Transverse colon (tissue), 4 donors: Measurements from ENCODE around the gene BICDL1. TPM values are rescaled to one million over a fixed set of nuclear protein-coding genes. Genes with fewer than 3 reads are reported as not detected.

Experiments
- DNase-seq: peaks from one replicate; pipeline ENCODE4 v3.0.0-alpha.2; 2019
- H3K27ac ChIP-seq, 4 donors: fragments of 200-600 bp; sonication (generic); 2 replicates each; pipeline ENCODE4 v1.5.1; 2016 to 2018; ENCODE audit warnings: inconsistent platforms in 4 of 4
- H3K27me3 ChIP-seq: fragments of 200-600 bp; sonication (generic); 2 replicates; pipeline ENCODE4 v1.5.1; 2017; ENCODE audit warnings: inconsistent platforms
- H3K36me3 ChIP-seq, 4 donors: fragments of 200-600 bp; sonication (generic); 2 replicates each; pipeline ENCODE4 v1.5.1; 2017 to 2019; ENCODE audit warnings: inconsistent platforms in 4 of 4
- H3K4me1 ChIP-seq, 4 donors: fragments of 200-600 bp; sonication (generic); 2 replicates each; pipeline ENCODE4 v1.5.1; 2017 to 2020; ENCODE audit warnings: inconsistent platforms in 4 of 4
- H3K4me3 ChIP-seq, 4 donors: fragments of 200-600 bp; sonication (generic); 1 replicate in 1 of 4; 2 replicates in 3 of 4; pipeline versions ENCODE4 v1.5.1 to v1.6.1; 2017 to 2019; ENCODE audit warnings: inconsistent platforms in 4 of 4
- H3K9me3 ChIP-seq, 2 donors: fragments of 200-600 bp; sonication (generic); 2 replicates each; pipeline ENCODE4 v1.5.1; 2017 to 2019; ENCODE audit warnings: inconsistent platforms in 2 of 2
- CTCF ChIP-seq, 5 experiments: fragments of 200-600 bp in 3 of 5; fragments of 450-650 bp in 2 of 5; sonication (generic) in 3 of 5; IDR thresholded peaks; 1 replicate in 2 of 5; 2 replicates in 3 of 5; pipeline ENCODE4 v1.5.1; 2016 to 2017; ENCODE audit warnings: antibody characterized with exemption in 5 of 5, inconsistent platforms in 3 of 5, mild to moderate bottlenecking in 2 of 5, moderate library complexity in 1 of 5
- EP300 ChIP-seq: sonication (generic); formaldehyde crosslinking; IDR thresholded peaks from one replicate; pipeline ENCODE4 v1.6.1; 2017; ENCODE audit warnings: antibody characterized with exemption, low read depth
- POLR2A ChIP-seq: fragments of 450-650 bp; IDR thresholded peaks from one replicate; pipeline ENCODE4 v1.6.1; 2016; ENCODE audit warnings: antibody characterized with exemption, mild to moderate bottlenecking, moderate library complexity
- POLR2AphosphoS5 ChIP-seq, 3 donors: sonication (generic); formaldehyde crosslinking; IDR thresholded peaks; one replicate each; pipeline ENCODE4 v1.6.1; 2016; ENCODE audit warnings: antibody characterized with exemption in 3 of 3
- WGBS, 2 donors: methylation state at CpG; one replicate each; pipeline ENCODE4 v1.1.5; 2018; ENCODE audit warnings: low coverage in 1 of 2; 5-methylcytosine and 5-hydroxymethylcytosine counted together
- in situ Hi-C, 4 donors: fragments of 200-750 bp; cut with MboI; loops; one replicate each; pipeline versions ENCODE4 v1.15.0 to v1.15.1; 2017; ENCODE audit warnings: low sequenced_read_pairs in 3 of 4, low pct_ligation_motif_present in 1 of 4, low pct_unique_long_range_greater_than_20kb in 1 of 4
- intact Hi-C: fragments of 100-400 bp; cut with DNase I; formaldehyde crosslinking; loops from one replicate; pipeline ENCODE4 v1.15.1; 2023; ENCODE audit warnings: low total_unique reads
- total RNA-seq, 4 donors: library from RNA; depleted of rRNA; stranded (reverse); fragments of >200 nt; gene quantifications; one replicate each; pipeline ENCODE4 v1.1.0, GENCODE V29; 2016

Gene BICDL1
- total RNA-seq, 4 donors from 2014 or later: 3.2 to 19.5 (median 6.9) TPM

GRCh38 chr12:119994892-119995658 is 6.0 kb downstream of the BICDL1 start:
- Histone ChIP-seq H3K27ac (no peak overlapping the region), H3K9me3 (no peaks in the 10 kb centered on the region), H3K36me3 (no peaks in the 10 kb centered on the region), H3K4me1 (peaks cover 4 to 8% (median 6%) of the 10 kb centered on the region in 4 donors), H3K4me3 (no peak overlapping the region), H3K27me3 (peaks cover 9% of the 10 kb centered on the region)
- 38 to 58% methylated on average over 3 of the region's 3 CpGs for WGBS, 2 donors
- DNase-seq: no peak
- no peak for TF ChIP-seq POLR2AphosphoS5 (IDR thresholded peaks at IDR 0.05)
- intact Hi-C loops: no loop called here
- in situ Hi-C loops: no loop called here

GRCh38 chr12:119996417-119996816 is 7.4 kb downstream of the BICDL1 start:
- peaks cover 6% of the 10 kb centered on the region for H3K27me3 ChIP-seq
- no peaks in the 10 kb centered on the region for H3K9me3 ChIP-seq
- no peaks in the 10 kb centered on the region for H3K36me3 ChIP-seq
- intact Hi-C loops: no loop called here
- in situ Hi-C loops: no loop called here
- no peak overlapping the region for H3K27ac ChIP-seq
- H3K4me1 ChIP-seq: no peaks in the 10 kb centered on the region
- TF ChIP-seq EP300 (no peak), POLR2AphosphoS5 (IDR thresholded peaks at IDR 0.05) (no peak), POLR2A (no peak)
- WGBS, 2 donors: 92% methylated on average over 1 of the region's 1 CpG; no CpG with 5 or more reads in 1 of the 2 donors
- no peak overlapping the region for H3K4me3 ChIP-seq
- no peak for DNase-seq

DNA sequence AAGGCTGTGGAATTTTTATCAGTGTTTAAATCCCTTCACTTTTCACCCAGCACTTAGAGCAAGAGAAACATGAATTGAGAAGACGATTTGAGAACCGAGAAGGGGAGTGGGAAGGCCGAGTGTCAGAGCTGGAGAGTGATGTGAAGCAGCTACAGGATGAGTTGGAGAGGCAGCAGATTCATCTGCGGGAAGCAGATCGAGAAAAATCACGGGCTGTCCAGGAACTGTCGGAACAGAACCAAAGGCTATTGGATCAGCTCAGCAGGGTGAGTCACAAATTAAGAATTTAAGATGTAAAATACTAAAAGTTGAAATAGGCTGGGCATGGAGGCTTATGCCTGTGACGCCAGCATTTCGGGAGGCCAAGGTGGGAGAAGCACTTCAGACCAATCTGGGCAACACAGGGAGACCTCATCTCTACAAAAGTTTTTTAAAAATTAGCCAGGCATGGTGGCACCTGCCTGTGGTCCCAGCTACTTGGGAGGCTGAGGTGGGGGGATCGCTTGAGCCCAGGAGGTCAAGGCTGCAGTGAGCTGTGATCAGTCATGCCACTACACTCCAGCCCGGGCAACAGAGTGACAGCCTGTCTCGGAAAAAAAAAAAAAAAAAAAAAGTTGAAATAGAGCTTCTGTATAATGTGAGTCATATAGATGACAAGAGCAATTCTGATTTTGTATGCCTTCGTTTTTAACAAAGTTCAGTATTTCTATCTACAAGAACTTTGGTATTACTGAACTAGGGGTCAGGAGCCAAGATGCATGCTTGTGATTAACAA is 9.6 kb downstream of the BICDL1 start:
- H3K4me3 ChIP-seq: no peak overlapping the region
- H3K27ac ChIP-seq: no peak overlapping the region
- H3K36me3 ChIP-seq: no peaks in the 10 kb centered on the region
- in situ Hi-C loops (no loop called here), intact Hi-C loops (no loop called here)
- H3K9me3 ChIP-seq: no peaks in the 10 kb centered on the region
- no peak for TF ChIP-seq POLR2AphosphoS5 (IDR thresholded peaks at IDR 0.05)
- no peak for TF ChIP-seq POLR2A
- no peak for TF ChIP-seq EP300
- no peak for TF ChIP-seq CTCF (IDR thresholded peaks at IDR 0.05)
- WGBS, 2 donors: 84 to 86% methylated on average over 11 to 13 of the region's 13 CpGs
- no peaks in the 10 kb centered on the region for H3K4me1 ChIP-seq
- no peak for DNase-seq
- H3K27me3 ChIP-seq: no peaks in the 10 kb centered on the region

GRCh38 chr12:120000556-120000955 is 11.5 kb downstream of the BICDL1 start:
- no peaks in the 10 kb centered on the region for H3K9me3 ChIP-seq
- no peaks in the 10 kb centered on the region for H3K4me1 ChIP-seq
- in situ Hi-C loops (no loop called here), intact Hi-C loops (no loop called here)
- TF ChIP-seq POLR2AphosphoS5 (IDR thresholded peaks at IDR 0.05): no peak
- TF ChIP-seq CTCF (IDR thresholded peaks at IDR 0.05): no peak
- no peak for TF ChIP-seq EP300
- no peak for TF ChIP-seq POLR2A
- no peak for DNase-seq
- no peaks in the 10 kb centered on the region for H3K36me3 ChIP-seq
- H3K4me3 ChIP-seq: no peak overlapping the region
- WGBS, 2 donors: 95 to 100% methylated on average over 3 of the region's 3 CpGs
- H3K27ac ChIP-seq: no peak overlapping the region
- no peaks in the 10 kb centered on the region for H3K27me3 ChIP-seq

DNA sequence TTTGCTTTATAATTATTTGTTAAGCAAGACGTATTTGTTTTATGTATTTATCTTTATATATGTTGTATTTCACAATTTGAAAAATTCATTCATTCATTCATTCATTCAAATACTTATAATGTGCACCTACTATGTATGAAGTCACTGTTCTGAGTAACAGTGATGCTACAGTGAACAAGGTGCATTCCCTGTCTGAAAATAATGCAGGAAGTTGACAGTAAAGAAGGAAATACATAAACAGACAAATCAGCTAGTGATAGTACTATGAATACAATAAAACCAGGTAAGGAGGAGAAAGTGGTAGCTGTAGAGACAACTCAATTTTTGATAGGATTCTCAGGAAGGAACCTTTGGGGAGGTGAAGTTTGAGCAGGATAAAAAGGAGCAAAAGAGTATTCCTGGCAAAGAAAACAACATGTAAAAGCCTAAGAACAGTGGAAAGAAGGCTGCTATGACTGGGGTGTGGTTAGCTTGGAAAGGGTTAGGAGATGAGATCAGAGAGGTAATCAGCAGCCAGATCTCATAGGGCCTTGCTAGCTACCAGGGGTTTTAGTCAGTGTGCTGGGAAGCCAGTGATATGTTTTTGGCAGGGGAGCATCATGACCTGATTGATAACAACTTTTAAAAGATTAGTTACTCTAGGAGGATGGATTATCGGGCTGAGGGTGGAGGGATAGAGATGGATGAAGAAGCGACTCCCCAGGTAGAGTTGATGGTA is 17.4 kb downstream of the BICDL1 start:
- 57 to 68% methylated on average over 3 of the region's 3 CpGs for WGBS, 2 donors
- intact Hi-C loops (no loop called here), in situ Hi-C loops (no loop called here)
- no peak for DNase-seq
- H3K9me3 ChIP-seq: no peaks in the 10 kb centered on the region
- H3K36me3 ChIP-seq: no peaks in the 10 kb centered on the region
- no peaks in the 10 kb centered on the region for H3K27me3 ChIP-seq
- H3K4me3 ChIP-seq: no peak overlapping the region
- no peak for TF ChIP-seq CTCF (IDR thresholded peaks at IDR 0.05)
- TF ChIP-seq POLR2AphosphoS5 (IDR thresholded peaks at IDR 0.05): no peak
- TF ChIP-seq POLR2A: no peak
- no peak for TF ChIP-seq EP300
- no peaks in the 10 kb centered on the region for H3K4me1 ChIP-seq
- H3K27ac ChIP-seq: no peak overlapping the region
